Left lobe of liver (tissue), 2 donors: ENCODE results near the gene TASP1. TPM values are rescaled to one million over a fixed set of nuclear protein-coding genes. Genes with fewer than 3 reads are reported as not detected.
A peak's percentile ranks its signal among the peaks of the same experiment; 100 is the strongest.

Experiments
- ATAC-seq: fragments of 200-7000 bp; cut with Tn5 transposase; one replicate; pipeline ENCODE4 v1.9.1; 2020; ENCODE audit warnings: mild to moderate bottlenecking, moderate library complexity
- DNase-seq: peaks from one replicate; pipeline ENCODE4 v3.0.0-alpha.2; 2020; ENCODE audit warnings: low spot score
- total RNA-seq: library from RNA; stranded (reverse); gene quantifications from one replicate; pipeline ENCODE4 v1.2.1, GENCODE V29; 2021
- donor health status: DM: no; HTN: no; CAD: no; lungs with moderate emphysema.
- donor health status: DM: no; HTN: yes; CAD: no.

Gene TASP1
- total RNA-seq, 1 donor from 2014 or later = 5.1 TPM

DNA sequence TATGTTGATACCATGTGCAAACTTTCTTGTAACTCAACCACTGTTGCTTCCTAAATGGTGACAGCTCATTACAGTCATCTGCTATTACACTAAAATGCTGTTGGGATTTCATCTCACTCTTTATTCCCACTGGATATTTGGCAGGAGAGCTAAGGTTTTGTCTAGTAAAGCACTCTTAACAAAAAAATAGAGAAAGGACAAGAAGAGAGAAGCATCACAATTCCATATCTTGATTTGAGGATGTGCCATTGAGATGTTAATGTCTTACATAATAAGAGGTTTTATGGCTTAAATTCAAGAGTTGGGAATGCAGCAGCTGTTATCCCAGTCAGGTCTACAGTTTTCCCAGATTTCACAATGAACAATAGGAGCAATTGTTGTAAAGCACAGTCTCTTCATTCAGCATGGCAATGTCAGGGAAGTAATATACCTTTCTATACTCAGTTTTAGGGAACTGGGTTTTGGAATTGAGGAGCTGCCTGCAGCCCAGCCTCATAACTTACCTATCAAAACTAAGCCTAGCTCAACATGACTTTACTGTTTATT, 282.7 kb downstream of the TASP1 start:
- no peak for ATAC-seq
- no peak for DNase-seq

DNA sequence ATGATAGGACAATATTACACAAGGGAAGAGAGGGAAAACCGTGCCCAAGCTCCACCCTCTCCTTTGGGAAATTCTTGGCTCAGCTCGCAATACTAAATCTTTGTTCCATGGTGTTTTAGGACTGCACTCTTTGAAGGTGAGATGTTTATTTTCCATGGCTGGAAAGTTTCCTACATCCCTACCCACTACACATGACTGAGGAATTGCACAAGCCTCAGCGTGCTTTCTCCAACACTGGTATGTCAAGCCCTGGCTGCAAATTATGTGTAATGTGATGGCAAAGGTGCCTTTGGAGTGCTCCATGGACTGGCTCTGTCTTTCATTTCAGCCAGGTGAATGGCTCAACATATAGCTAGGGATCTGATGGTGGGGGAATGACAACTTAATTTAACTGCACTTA, 283.3 kb downstream of the TASP1 start:
- peak; percentile 34 for ATAC-seq
- DNase-seq = no peak

DNA sequence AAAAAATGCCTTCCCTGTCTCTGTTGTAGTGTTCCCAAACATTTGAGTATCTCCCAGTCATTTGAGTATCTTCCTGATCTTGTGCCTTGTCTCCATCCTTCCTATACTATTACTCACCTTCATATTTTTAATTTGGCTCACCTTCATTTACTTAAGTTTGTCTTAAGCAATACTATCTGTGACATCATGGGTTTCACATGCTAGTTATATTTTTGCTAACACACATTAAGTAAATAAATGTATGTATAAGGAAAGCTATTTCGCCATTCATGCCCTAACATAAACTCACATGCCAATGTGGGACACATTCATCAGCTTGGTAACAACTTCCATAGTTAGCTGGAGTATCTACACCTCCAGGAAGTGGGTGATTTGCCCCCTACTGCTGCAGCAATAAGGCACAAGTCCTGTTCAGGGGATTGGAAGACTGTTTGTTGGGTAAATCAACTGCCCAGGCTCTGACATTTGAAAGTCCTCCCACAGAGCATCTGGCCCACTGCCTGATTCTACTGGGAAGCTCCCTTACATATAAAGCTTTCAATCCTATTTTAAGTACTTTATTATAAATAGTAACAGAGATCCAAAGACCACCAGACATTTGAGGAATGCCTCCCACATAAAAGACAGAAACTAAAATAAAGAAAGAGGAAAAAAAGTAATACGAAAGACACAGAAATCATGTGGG, 285.3 kb downstream of the TASP1 start:
- ATAC-seq (no peak), DNase-seq (no peak)

DNA sequence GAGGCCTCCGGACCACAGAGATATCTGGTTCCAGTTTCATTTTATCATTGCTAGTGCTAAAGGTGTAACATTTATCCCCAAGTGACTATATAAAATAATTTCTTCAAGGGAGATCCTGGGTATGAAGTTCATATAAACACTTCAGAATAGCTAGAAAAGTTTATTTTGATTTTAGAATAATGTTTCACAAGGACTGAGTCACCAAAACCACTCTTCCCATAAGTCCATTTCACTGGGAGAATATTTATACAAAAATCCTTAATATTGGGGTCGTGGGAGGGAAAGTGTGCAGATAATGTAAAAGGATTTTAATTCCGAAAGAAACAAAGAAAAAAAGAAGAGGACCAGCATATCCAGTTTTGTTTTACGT, 289.5 kb downstream of the TASP1 start:
- no peak for DNase-seq

DNA sequence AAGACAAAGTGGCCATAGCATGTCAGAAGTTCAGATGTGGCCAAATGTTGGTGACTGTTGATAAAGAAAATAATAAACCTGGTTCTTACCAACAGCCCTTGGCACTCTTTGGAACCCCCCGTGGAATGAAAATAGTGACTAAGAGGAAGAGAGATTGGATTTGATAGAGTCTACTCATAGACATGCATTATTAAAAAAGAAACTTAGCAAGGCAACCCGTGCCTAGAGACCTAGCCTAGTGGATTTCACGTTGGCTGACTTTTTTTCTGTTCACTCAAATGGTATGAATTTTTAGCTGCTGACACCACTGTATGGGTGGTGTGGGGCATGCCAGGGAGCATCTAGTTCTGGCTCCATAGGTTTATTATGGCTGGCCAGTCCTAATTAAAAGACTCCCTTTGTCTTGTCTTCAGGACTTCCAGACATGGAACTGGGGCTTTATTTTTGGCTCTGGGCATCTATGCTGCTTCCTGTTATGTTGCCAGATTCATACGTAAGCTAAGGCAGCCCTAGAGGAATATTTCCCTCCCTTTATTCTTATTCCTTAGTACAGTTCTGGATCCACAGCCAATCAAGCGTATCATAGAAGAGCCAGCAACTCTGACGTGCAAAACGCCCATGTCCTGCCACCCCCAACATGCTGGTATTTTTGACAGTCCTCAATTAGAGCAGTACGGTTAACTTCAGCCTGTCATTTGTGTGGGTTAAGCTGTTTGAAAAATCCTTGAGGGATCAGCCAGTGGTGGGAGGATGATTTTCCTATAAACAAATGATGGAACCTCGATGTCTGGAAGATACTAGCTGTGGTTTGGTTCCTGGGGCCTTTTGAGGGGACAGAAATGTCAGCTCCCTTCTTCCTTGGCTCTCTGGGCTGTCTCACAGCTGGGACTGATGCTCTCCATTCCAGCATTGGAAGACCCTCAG, 290.2 kb downstream of the TASP1 start:
- no peak for ATAC-seq
- DNase-seq = no peak

More for the DNA sequence above, 289.5 kb downstream of the TASP1 start:
- no peak for ATAC-seq

DNA sequence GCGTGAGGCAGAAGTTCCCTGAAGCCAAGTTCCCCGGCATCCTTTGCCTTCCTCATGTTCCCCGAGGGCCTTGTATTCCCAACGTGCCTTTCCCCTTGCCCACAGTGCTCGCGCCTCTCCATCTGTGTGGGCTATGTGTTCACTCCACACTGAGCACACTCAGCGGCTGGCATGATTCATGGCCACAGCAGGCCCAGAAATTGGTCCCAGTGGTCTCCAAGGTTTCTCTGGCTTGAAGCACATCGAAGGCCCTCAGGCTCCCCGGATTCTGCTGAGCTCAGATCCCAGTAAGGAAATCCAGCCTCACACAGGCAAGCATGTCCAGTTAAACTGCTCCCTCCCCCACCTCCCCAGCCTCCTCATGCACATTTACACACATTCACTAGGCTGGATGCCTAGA, 294.1 kb downstream of the TASP1 start:
- DNase-seq (no peak), ATAC-seq (no peak)

DNA sequence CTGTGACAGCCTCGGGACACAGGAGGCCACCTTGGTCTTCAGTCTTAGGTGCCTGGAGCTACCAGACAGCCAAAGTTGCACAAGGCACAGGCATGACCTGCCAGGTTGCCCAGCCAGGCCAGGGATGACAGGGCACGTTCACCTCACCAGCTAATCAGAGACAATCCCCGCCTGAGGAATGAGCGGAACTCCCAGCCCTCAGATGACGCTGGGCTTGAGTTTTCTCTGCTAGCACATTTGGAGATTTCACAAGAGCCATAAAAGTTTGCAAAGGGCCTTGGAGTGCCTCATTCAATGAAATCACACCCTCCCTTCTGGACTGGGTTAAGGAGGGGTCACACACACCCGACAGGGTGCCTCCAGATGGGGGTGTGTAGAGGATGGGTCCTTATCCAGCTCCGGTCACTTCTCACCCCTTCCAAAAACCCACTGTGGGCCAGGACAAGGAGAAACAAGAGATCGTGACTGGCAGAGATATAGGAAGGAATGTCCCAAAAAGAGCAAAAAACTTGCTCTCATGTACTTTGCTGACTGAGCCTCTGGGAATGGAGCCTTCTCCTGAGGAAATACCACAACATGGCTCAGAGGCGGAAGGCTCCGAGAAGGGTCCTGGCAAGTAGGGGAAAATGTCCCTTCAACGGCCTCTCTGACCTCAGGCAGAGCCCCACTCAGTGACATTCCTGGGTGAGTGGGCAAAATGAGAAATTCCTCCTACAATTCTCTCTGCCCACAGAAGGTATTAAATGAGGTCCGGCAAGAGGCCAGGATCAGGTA, 296.1 kb downstream of the TASP1 start:
- no peak for DNase-seq
- ATAC-seq = peak; percentile 71

DNA sequence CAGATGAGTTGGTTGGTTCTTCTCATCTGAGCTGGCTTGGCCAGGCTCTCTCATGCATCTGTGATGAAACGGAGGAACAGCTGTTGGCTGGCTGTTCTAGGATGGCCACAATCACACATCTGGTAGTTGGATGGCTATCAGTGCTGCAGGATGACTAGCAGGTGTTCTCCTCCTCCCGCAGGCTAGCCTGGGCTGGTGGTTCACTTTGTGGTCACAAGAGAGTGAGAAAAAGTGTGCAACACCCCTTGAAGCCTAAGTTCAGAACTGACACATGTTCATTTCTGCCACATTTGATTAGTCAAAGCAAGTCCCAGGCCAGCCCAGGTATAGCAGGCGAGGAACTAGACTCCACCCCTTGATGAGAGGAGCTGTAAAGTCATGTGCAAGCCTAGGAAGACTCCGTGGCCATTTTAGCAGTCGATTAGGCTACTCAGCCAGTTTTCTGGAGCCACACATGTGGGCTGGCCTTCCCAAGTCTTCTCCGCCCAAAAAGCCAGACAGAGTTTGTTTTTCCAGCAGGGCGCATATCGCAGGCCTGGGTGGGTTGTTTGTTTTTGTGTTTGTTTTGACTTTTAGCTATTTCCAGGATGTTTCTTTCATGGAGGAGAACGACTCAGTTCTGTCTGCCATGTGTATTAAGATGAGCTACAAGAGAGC, 296.9 kb downstream of the TASP1 start:
- ATAC-seq (no peak), DNase-seq (no peak)

DNA sequence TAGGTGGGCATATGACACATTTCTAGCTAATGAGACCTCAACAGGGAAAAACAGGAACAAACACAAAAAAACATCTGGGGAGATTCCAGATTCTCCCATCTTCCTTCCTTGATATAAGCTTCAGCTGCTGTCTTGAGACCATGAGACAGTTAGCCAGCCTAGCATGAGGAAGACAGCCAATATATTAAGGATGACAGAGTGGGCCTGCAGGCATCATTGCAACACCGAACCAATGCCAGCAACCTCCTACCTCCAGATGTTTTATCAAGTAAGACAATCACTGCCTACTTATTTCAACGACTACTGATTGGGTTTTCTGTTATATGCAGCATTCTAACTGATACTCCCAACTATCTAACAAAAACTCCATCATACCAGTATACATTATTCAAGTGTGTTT, 298.6 kb downstream of the TASP1 start:
- no peak for ATAC-seq
- DNase-seq = no peak

Other genes starting within 250 kb of the TASP1 start
- 4.2 TPM for gene ESF1, start 146.0 kb upstream of the TASP1 start, total RNA-seq
- gene NDUFAF5, start 146.1 kb upstream of the TASP1 start, total RNA-seq = 12.4 TPM